Stromal cell of bone marrow (primary cell): Measurements from ENCODE around the gene CD4.
A peak's percentile ranks its signal among the peaks of the same experiment; 100 is the strongest.

Experiments
- DNase-seq: peaks from one replicate; pipeline ENCODE4 v3.0.0-alpha.2; 2012; ENCODE audit warnings: low read depth

CD4 gene

GRCh38 chr12:6778574-6779550, 10.5 kb upstream of the CD4 start:
- DNase-seq = peak; percentile 81

GRCh38 chr12:6779708-6780432, 9.5 kb upstream of the CD4 start:
- no peak for DNase-seq

- no peak for DNase-seq
These were observed 8.8 kb upstream of the CD4 start for GRCh38 chr12:6780573-6780972.

- no peak for DNase-seq
These were observed 7.2 kb upstream of the CD4 start for GRCh38 chr12:6782119-6782518.

GRCh38 chr12:6782850-6783566, 6.3 kb upstream of the CD4 start:
- DNase-seq = no peak

GRCh38 chr12:6783828-6784227, 5.5 kb upstream of the CD4 start:
- no peak for DNase-seq

- no peak for DNase-seq
These were observed 5.0 kb upstream of the CD4 start for GRCh38 chr12:6784296-6784695.

GRCh38 chr12:6784761-6785160, 4.6 kb upstream of the CD4 start:
- no peak for DNase-seq

GRCh38 chr12:6786416-6787094, 2.8 kb upstream of the CD4 start:
- no peak for DNase-seq

GRCh38 chr12:6787309-6787708, 2.0 kb upstream of the CD4 start:
- DNase-seq = no peak

GRCh38 chr12:6790496-6791150, 1.3 kb downstream of the CD4 start:
- no peak for DNase-seq

GRCh38 chr12:6791931-6792520, 2.7 kb downstream of the CD4 start:
- DNase-seq = no peak

GRCh38 chr12:6792522-6793201, 3.3 kb downstream of the CD4 start:
- DNase-seq = no peak

- no peak for DNase-seq
These were observed 5.8 kb downstream of the CD4 start for GRCh38 chr12:6795088-6795487.

- DNase-seq = no peak
These were observed 7.2 kb downstream of the CD4 start for GRCh38 chr12:6796576-6796975.

GRCh38 chr12:6799147-6799546, 9.8 kb downstream of the CD4 start:
- DNase-seq = no peak

GRCh38 chr12:6807170-6807569, 17.8 kb downstream of the CD4 start:
- DNase-seq = no peak

- DNase-seq = no peak
These were observed 19.7 kb downstream of the CD4 start for GRCh38 chr12:6809056-6809455.

GRCh38 chr12:6810758-6811157, 21.4 kb downstream of the CD4 start:
- DNase-seq = no peak

GRCh38 chr12:6813363-6813762, 24.0 kb downstream of the CD4 start:
- no peak for DNase-seq
